Skeletal muscle cell (primary cell): ENCODE measurements around the gene ADGRV1.

Experiments
- DNase-seq: peaks from one replicate; pipeline ENCODE4 v3.0.0-alpha.2; 2010; ENCODE audit warnings: low read depth
- H3K4me3 ChIP-seq: 2 replicates; pipeline ENCODE4 v1.5.1; 2011; ENCODE audit warnings: low read depth, mild to moderate bottlenecking, control low read depth, low read length, moderate library complexity

ADGRV1 gene

GRCh38 chr5:90558344-90559192, at the start of gene ADGRV1:
ADGRV1 (plus strand) TSS chr5:90558797; CDS start chr5:90558896, 99 bp downstream.
- H3K4me3 ChIP-seq, result peak within 1 kb of the TSS; percentile 43
- no peak for DNase-seq

GRCh38 chr5:90510438-90510837, 48.2 kb upstream of the ADGRV1 start:
- H3K4me3 ChIP-seq, result no peak overlapping the region
- no peak for DNase-seq

- no peak for DNase-seq
- no peak overlapping the region for H3K4me3 ChIP-seq
Measured at GRCh38 chr5:90514520-90514919, 44.1 kb upstream of the ADGRV1 start.

GRCh38 chr5:90518661-90519060, 39.9 kb upstream of the ADGRV1 start:
- H3K4me3 ChIP-seq, result no peak overlapping the region
- DNase-seq, result no peak

- no peak for DNase-seq
Measured at GRCh38 chr5:90519081-90519480, 39.5 kb upstream of the ADGRV1 start.

GRCh38 chr5:90528601-90529193, 29.9 kb upstream of the ADGRV1 start:
- DNase-seq, result no peak

More at GRCh38 chr5:90519081-90519480, 39.5 kb upstream of the ADGRV1 start:
- H3K4me3 ChIP-seq, result no peak overlapping the region

GRCh38 chr5:90529194-90529938, 29.2 kb upstream of the ADGRV1 start, which contains the start of gene LYSMD3:
LYSMD3 (minus strand) TSS chr5:90529584; CDS start chr5:90525289, 4,295 bp downstream.
- H3K4me3 ChIP-seq, result peak within 1 kb of the TSS; percentile 99
- DNase-seq, result peak; percentile 90

More at GRCh38 chr5:90528601-90529193, 29.9 kb upstream of the ADGRV1 start:
- H3K4me3 ChIP-seq, result peak overlapping the region; percentile 99

- peak overlapping the region; percentile 99 for H3K4me3 ChIP-seq
- peak; percentile 39 for DNase-seq
Measured at GRCh38 chr5:90529939-90530677, 28.5 kb upstream of the ADGRV1 start.

- H3K4me3 ChIP-seq, result no peak overlapping the region
- no peak for DNase-seq
Measured at GRCh38 chr5:90530736-90531487, 27.7 kb upstream of the ADGRV1 start.

GRCh38 chr5:90533794-90534193, 24.8 kb upstream of the ADGRV1 start:
- DNase-seq, result no peak
- no peak overlapping the region for H3K4me3 ChIP-seq

- H3K4me3 ChIP-seq, result no peak overlapping the region
- no peak for DNase-seq
Measured at GRCh38 chr5:90534922-90535321, 23.7 kb upstream of the ADGRV1 start.

- H3K4me3 ChIP-seq, result no peak overlapping the region
- DNase-seq, result no peak
Measured at GRCh38 chr5:90542827-90543519, 15.6 kb upstream of the ADGRV1 start.

- H3K4me3 ChIP-seq, result no peak overlapping the region
- DNase-seq, result no peak
Measured at GRCh38 chr5:90545511-90545910, 13.1 kb upstream of the ADGRV1 start.

GRCh38 chr5:90546216-90546837, 12.3 kb upstream of the ADGRV1 start:
- no peak for DNase-seq
- no peak overlapping the region for H3K4me3 ChIP-seq

GRCh38 chr5:90547072-90547536, 11.5 kb upstream of the ADGRV1 start:
- H3K4me3 ChIP-seq, result no peak overlapping the region
- no peak for DNase-seq

GRCh38 chr5:90548069-90548593, 10.5 kb upstream of the ADGRV1 start:
- no peak for DNase-seq
- H3K4me3 ChIP-seq, result no peak overlapping the region

- no peak overlapping the region for H3K4me3 ChIP-seq
- no peak for DNase-seq
Measured at GRCh38 chr5:90549223-90549622, 9.4 kb upstream of the ADGRV1 start.
